SU-DHL-6 (cell line): ENCODE results near the gene RPS6KA2.

Experiments used
- EZH2phosphoT487 ChIP-seq: fragments of 200-600 bp; sonication (generic), shearing (Covaris generic); conservative IDR thresholded peaks from 2 replicates; pipeline ENCODE4 v1.6.1; 2018; ENCODE audit warnings: mild to moderate bottlenecking, antibody characterized with exemption, low read length, moderate library complexity, mixed read lengths
- TF ChIP-seq, protein P1 (sequence below): fragments of 200-600 bp; sonication (generic); IDR thresholded peaks from one replicate; pipeline ENCODE4 v1.5.1; 2017; ENCODE audit warnings: antibody characterized with exemption, mild to moderate bottlenecking, low read length, moderate library complexity; ENCODE audit not compliant: insufficient read depth, poor library complexity, severe bottlenecking

- TF ChIP-seq, protein P1, sequence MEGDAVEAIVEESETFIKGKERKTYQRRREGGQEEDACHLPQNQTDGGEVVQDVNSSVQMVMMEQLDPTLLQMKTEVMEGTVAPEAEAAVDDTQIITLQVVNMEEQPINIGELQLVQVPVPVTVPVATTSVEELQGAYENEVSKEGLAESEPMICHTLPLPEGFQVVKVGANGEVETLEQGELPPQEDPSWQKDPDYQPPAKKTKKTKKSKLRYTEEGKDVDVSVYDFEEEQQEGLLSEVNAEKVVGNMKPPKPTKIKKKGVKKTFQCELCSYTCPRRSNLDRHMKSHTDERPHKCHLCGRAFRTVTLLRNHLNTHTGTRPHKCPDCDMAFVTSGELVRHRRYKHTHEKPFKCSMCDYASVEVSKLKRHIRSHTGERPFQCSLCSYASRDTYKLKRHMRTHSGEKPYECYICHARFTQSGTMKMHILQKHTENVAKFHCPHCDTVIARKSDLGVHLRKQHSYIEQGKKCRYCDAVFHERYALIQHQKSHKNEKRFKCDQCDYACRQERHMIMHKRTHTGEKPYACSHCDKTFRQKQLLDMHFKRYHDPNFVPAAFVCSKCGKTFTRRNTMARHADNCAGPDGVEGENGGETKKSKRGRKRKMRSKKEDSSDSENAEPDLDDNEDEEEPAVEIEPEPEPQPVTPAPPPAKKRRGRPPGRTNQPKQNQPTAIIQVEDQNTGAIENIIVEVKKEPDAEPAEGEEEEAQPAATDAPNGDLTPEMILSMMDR = no peak
- TF ChIP-seq EZH2phosphoT487 = no peak
Measured at GRCh38 chr6:166624275-166624674, 2.8 kb downstream of the RPS6KA2 start.
